GM20431 (cell line): ENCODE measurements around the gene SGPL1.

Source experiments
- in situ Hi-C: fragments of 300-500 bp; cut with MseI, MboI; formaldehyde crosslinking; loops from one replicate; pipeline ENCODE4 v1.15.0; 2020; ENCODE audit warnings: low sequenced_read_pairs; ENCODE audit not compliant: unreplicated experiment

Gene SGPL1

DNA sequence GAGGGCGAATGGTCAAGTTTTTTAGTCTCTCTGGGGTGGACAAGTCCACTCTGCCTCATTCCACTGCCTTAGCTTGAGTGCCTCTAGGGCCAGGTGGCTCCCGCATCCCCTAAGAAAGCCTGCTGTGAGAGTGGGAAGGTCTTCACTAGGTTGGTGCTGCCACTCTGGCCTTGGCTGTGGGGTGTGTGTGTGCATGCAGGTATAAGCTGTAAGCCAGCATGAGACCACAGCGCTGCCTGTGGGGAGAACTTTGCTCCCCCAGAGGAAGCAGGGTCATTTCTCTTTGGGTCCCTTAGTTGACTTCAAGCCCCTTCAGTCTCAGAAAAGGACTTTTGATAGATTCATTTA lies 98.1 kb downstream of the SGPL1 start:
- in situ Hi-C loops: no loop called here

- in situ Hi-C loops: no loop called here
Measured at GRCh38 chr10:70914316-70914864, 98.6 kb downstream of the SGPL1 start.

DNA sequence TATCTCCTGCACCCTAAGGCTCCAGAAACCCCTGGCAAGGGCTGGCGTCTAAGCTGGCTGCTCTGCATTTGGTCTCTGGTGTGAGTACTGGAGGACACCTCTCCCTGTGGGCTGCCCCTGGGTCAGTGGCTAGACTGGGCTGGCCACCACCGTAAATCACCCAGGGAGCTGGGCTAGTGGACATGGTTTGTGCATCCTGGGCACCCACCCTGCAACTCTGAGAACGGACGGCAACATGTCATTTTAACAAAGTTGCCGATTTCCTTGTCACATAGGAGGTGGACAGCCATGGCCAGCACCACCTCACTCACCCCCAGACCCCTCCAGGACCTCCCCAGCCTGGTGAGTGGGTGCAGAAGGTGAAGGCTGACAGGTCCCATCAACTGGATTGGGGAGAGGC lies 99.5 kb downstream of the SGPL1 start:
- in situ Hi-C loops: no loop called here

GRCh38 chr10:70915806-70916205 lies 100.1 kb downstream of the SGPL1 start:
- in situ Hi-C loops: no loop called here

DNA sequence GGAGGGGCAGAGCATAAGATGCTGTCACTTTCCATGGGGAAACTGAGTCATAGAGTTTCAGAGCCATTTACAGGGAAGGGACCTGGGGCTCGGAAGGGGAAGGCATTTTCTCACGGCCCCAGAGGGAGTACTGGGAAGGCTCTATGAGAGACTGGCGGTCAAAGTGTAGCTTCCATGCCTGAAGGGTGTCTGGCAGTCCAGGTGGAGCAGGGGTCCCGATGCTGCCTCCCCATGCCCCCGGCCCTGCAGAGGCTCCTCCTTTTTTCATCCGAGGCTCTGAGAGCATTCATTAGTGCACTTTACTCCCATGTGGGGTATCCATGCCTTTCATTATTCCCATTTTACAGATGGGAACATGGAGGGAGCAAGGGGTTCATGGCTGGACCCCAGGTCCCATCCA lies 100.5 kb downstream of the SGPL1 start:
- in situ Hi-C loops: no loop called here

DNA sequence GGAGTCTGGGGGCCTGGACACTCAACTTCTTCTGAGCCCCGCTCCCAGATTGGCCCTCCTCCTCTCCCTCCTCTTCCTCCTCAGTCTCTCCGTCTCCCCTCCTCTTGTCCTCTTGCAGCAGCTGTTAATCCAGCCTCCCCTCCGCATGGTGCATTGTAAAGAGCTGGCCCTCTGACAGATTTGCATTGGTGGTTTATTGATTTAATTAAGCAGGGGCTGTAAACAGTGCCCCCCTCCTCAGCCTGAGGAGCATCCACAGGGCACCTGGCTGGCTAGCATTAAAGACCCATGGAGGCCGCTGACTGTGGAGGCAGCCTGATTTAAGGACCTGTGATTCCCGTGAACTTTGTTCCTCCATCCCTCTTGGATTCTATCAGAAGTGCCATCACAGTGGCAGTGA lies 101.5 kb downstream of the SGPL1 start:
- in situ Hi-C loops: no loop called here

DNA sequence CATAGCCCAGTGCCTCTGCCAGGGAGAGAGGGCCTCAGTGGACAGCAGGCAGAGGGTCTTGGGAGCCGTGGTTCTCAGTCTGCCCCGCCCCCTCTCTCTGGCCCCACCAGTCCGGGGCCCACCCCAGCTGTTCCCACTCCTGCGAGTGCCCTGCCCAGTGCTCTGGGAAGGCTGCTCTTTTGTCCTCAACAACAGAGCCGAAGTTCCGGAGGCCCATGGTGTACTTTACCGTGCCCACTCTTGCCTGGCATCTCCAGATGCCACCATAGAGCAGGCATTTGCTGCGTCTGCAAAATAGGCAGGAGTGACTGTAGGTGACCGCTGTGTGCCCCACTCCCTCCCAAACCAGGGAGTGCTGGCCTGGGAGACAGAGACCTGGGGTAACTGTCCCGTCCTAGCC lies 101.9 kb downstream of the SGPL1 start:
- in situ Hi-C loops: no loop called here

DNA sequence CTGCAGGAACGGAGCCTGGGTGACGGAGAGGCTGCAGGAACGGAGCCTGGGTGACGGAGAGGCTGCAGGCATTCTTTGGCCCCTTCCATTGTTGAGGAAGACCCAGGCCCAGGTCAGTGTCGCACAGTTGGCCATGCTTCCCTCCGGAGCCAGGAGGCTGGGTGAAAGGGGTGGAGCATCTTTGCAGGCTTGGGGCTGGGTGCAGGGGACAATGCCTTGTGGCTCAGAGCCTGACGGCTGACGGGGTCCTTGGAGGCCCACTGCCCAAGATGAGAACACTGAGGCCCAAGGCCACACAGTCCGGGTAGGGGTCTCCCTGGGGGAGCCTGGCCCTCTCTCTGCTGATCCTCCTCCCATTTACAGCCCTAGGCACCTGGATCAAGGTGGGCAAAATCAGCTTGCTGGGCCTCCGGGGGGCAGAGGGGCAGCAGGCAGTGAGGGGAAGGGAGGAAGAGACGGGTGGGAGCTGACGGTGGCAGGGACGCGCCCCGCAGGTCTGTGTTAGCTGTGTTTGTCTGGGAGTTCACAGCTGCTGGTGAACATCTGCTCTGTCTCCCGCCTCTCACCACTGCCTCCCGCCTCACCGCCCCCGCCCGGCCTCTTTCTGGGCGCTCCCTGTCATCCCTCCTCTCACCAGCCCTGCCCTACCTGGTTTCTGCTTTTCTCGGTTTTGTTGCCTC lies 103.2 kb downstream of the SGPL1 start:
- in situ Hi-C loops: no loop called here

- in situ Hi-C loops: loop anchor here (10.0 kb wide), 1 partner anchor 365 kb away; no protein-coding TSS in a partner anchor
Measured at GRCh38 chr10:70919906-70920305, 104.2 kb downstream of the SGPL1 start.

DNA sequence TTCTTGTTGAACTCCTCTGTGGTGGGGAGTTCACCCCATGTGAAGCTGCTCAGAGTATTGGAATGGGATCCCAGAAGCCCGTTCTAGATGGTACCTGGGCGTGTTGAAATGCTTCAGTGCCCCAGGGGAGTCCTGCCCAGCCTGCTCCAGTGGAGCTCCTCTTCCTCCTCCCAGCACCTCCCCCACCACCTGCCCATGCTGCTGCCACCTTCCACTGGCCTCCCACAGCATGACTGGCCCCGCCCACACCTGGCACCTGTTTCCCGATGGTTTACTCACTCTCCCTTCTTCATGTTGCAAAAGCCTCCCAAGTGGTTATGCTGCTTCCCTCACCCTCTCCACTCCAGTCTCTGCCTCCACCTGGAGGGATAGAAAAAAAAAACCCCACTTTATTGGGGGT lies 104.8 kb downstream of the SGPL1 start:
- in situ Hi-C loops: loop anchor here (10.0 kb wide), 1 partner anchor 364 kb away; no protein-coding TSS in a partner anchor

- in situ Hi-C loops: loop anchor here (10.0 kb wide), 1 partner anchor 364 kb away; no protein-coding TSS in a partner anchor
Measured at GRCh38 chr10:70921285-70921684, 105.5 kb downstream of the SGPL1 start.

DNA sequence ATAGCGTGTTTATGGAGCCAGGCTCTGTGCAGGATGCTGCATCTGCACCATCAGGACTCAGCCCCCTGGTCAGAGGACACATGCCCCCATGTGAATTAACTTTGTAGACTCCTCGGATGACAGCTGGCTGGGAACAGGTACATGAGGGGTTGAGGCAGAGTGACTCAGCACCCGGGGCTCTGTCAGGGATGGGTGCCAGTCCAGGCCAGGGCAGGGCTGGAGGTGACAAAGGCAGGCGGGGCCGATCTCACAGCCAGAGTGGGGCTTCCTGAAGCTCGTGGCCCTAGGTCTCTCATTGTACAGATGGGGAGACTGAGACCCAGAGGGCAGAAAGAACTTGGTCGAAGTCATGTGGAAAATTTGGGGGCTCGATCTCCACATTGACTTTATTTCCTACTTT lies 107.9 kb downstream of the SGPL1 start:
- in situ Hi-C loops: loop anchor here (10.0 kb wide), 1 partner anchor 361 kb away; no protein-coding TSS in a partner anchor

GRCh38 chr10:70925377-70926225 lies 109.9 kb downstream of the SGPL1 start:
- in situ Hi-C loops: loop anchor here (10.0 kb wide), 1 partner anchor 359 kb away; no protein-coding TSS in a partner anchor

DNA sequence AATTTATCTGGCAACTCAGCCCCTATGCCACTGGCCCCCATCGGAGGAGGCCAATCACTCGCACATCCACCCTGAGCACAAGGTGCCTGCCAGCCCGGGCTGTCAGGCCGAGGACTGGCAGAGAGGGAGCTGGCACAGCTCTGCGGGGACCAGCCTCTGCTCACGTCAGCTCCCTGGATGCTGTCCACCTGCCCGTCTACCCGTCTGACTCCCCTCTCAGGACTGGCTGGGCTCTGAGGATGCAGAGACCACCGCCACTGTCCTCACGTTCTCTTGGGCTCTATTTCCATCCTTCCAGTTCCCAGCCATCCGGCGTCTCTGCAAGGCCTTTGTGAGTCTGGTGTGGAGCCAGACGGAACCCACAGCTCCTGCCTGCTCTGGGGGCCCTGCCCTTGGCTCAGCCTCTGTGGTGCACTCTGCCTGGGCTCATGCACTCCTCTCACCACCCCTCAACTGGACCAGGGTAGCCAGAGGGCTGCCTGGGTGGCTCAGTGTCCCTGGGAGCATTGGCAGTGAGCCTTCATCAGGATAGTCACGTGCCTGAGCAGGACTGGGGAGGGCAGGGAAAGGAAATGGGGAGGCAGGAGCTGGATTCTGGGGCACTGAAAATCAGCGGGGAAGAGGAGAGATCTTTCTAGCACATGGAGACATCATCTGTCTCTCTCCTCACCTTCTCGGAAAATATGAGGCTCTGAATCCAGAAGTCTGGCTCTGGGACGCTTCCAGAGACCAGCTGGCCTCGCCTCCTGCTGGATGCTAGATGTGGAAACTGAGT lies 110.7 kb downstream of the SGPL1 start:
- in situ Hi-C loops: loop anchor here (10.0 kb wide), 1 partner anchor 358 kb away; no protein-coding TSS in a partner anchor

GRCh38 chr10:70927189-70927943 lies 111.6 kb downstream of the SGPL1 start:
- in situ Hi-C loops: loop anchor here (10.0 kb wide), 1 partner anchor 357 kb away; no protein-coding TSS in a partner anchor

DNA sequence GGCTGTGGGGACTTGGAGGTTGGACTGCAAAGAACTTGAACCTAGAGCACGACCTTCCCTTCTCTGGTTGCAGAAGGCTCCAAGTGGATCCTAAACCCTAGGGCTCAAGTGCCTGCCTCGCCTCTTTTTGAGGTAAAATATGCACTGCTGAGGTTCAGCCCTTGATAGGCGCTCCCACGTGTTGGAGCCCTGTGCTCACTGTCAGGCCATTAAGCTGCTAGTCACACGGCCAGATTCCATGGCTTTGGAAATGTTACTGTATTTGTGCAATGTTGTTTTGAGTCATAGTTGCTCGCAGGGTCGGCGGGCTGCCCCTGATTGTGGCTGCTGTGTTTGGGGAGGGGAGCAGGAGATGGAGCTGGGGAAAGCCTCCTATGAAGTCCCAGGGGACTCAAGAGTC lies 112.4 kb downstream of the SGPL1 start:
- in situ Hi-C loops: loop anchor here (10.0 kb wide), 1 partner anchor 357 kb away; no protein-coding TSS in a partner anchor

DNA sequence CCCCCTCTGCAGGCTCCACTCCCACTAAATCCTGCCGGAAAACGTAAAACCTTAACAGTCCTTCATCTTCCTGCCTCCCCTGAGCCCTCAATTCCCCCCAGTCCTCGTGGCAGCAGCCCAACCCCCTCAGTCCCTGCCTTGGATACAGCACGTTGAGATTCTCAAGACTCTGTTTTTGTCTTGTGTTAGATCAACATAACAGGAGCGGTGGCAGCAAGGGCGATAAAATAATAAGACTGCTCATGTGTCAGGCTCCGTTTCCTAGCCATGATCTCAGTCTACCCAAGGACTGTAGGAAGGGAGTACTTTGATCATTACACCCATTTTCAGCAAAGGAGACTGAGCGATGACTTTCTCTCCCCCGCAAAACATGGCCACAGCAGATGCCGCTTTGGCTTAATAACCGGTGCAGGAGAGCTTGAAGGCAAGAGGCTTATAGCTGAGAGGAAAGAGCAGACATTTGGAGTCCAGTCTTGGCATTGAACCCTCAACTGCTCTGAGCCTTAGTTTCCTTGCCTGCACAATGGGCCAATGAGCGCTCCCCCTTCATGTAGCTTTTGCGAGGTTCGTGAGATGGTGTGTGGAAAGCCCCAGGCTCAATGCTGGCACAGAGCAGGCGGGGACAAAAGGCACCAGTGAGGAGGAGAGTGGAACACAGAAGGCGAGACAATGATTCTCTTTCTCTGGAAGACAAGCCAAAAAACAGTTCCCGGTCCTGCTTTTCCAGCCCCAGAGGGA lies 114.7 kb downstream of the SGPL1 start:
- in situ Hi-C loops: loop anchor here (10.0 kb wide), 1 partner anchor 274 kb away; no protein-coding TSS in a partner anchor
